ENCODE measurements around the gene CUEDC1.

CUEDC1 gene

DNA sequence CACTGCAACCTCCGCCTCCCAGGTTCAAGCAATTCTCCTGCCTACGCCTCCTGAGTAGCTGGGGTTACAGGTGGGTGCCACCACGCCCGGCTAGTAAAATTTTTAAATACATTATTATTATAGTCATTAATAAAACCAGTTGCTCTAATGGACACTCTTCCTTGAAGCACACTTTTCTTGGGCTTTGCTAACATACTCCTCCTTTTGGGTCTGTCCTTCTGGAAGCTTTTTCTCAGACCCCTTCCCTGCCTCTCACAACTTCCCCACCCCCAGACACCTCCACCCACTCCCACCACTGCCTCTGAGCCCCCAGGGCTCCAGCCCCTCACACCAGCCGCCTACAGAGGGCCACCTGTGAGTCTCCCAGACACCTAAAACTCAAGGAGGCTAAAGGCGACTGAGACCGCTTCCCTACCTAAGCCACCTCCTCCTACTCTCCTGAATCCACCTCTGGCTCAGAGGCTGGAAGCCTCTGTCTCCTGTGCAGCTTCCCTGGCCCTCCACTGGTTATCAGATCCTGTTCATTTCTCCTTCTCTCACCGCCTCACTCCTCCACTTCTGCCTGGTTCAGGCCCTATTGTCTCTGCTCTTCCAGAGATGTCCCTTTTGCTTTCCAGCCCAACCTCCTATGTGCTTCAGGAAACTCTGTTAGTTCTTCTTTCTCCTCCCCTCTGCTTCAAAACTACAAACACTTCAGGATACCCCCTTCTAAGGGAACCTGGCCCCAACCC, 2.1 kb upstream of the CUEDC1 start:
- Mint-ChIP-seq H3K27ac (peak overlapping the region; percentile 20), H3K4me3 (no peak overlapping the region), H3K27me3 (peaks cover 73% of the 10 kb centered on the region in 2 donors)

GRCh38 chr17:57956291-57957119, 1.3 kb upstream of the CUEDC1 start:
- Mint-ChIP-seq H3K4me3 (peak overlapping the region; percentile 71 to 73), H3K9me3 (no peaks in the 10 kb centered on the region), H3K4me1 (peaks cover 17 to 33% of the 10 kb centered on the region in 2 donors), H3K27ac (peak overlapping the region; percentile 47), H3K27me3 (peaks cover 68% of the 10 kb centered on the region in 2 donors), H3K36me3 (no peaks in the 10 kb centered on the region)
- ATAC-seq (replicated peaks) (peak; percentile 78 to 80), DNase-seq (no peak)

More for the DNA sequence above, 2.1 kb upstream of the CUEDC1 start:
- Mint-ChIP-seq H3K4me1 (peaks cover 17 to 33% of the 10 kb centered on the region in 2 donors), H3K9me3 (no peaks in the 10 kb centered on the region), H3K36me3 (no peaks in the 10 kb centered on the region)
- ATAC-seq (replicated peaks) (no peak), DNase-seq (no peak)

DNA sequence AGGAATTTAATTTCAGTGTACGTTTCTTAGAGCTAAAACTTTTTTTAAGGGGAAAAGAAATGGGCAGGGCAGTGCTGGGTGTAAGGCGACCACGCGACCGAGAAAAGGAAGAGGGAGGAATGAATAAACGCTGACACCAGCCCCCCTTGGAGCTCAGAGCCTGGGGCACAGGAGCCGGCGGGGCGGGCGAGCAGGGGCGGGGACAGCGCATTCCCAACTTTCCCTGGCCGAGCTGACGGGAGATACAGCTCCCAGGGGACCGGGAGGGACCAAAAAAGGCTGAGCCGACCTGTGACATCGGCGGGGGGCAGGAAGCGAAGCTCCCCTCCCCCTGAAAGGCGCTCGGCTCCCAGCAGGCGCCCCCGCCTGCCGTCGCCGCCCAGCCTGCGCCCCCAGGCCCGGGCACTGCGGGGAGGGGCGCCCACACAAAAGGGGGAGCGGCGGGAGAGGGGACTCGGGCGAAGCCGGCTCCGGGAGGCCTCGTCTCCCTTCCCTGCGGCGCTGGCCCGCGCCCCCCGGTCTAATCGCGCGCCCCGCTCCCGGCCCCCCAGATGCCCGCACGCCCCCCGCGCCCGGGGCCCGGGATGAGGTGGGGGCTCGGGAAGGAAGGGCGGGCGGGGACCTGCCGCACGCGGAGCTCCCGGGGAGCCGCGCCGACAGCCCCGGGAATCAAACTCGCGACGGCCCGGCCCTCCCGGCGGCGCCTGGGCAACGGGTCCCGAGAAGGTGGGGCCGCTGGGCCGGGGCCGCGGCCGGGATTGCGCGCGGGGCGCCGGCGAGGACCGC, 622 bp downstream of the CUEDC1 start:
- no peaks in the 10 kb centered on the region for H3K9me3 Mint-ChIP-seq
- H3K4me3 Mint-ChIP-seq: peak overlapping the region; percentile 54 to 62
- peaks cover 31 to 50% of the 10 kb centered on the region in 2 donors for H3K4me1 Mint-ChIP-seq
- DNase-seq (no peak), ATAC-seq (replicated peaks) (peak; percentile 2 to 15)
- H3K36me3 Mint-ChIP-seq: no peaks in the 10 kb centered on the region
- peak overlapping the region; percentile 27 for H3K27ac Mint-ChIP-seq
- H3K27me3 Mint-ChIP-seq: peaks cover 51 to 61% of the 10 kb centered on the region in 2 donors

DNA sequence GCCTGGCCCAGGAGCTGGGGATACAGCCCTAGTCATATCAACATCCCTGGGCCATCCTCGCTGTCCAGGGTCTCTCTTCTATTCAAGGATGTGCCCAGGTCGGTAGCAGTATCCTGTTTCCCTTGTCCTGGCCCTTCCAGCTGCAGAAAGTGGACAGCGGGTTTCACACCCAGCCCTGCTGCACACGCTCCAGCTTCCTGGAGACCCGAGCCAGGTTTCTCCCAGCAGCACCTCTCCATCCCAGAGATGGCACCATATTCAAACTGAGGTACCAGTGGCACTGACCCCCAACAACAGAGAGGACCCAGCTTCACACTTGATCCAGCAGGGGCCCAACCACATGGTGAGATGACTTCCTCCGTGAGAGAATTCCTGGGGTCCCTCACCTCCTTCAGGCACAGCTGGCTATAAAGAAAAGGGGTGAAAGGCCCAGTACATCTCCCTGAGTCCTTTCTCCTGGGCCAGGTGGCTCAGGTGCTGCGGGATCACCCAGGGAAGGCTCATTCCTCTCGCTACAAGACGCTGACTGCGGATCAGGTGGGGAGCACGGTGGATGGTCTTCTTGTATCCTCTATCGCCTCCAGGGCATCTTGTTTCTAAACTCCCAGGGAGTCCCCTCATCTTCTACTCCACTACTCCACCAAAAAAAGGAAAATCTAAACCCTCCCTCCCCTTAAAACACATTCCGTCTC, 1.4 kb downstream of the CUEDC1 start:
- peak overlapping the region; percentile 27 for H3K27ac Mint-ChIP-seq
- peak overlapping the region; percentile 54 to 62 for H3K4me3 Mint-ChIP-seq
- H3K9me3 Mint-ChIP-seq: no peaks in the 10 kb centered on the region
- H3K36me3 Mint-ChIP-seq: no peaks in the 10 kb centered on the region
- DNase-seq (no peak), ATAC-seq (replicated peaks) (no peak)
- H3K27me3 Mint-ChIP-seq: peaks cover 45 to 59% of the 10 kb centered on the region in 2 donors
- H3K4me1 Mint-ChIP-seq: peaks cover 35 to 55% of the 10 kb centered on the region in 2 donors

GRCh38 chr17:57953219-57953618, 2.0 kb downstream of the CUEDC1 start:
- H3K9me3 Mint-ChIP-seq: no peaks in the 10 kb centered on the region

GRCh38 chr17:57949649-57950048, 5.6 kb downstream of the CUEDC1 start:
- Mint-ChIP-seq H3K9me3 (no peaks in the 10 kb centered on the region), H3K4me3 (no peak overlapping the region), H3K4me1 (peaks cover 37 to 55% of the 10 kb centered on the region in 2 donors), H3K36me3 (no peaks in the 10 kb centered on the region), H3K27ac (no peak overlapping the region), H3K27me3 (peaks cover 27 to 42% of the 10 kb centered on the region in 2 donors)
- ATAC-seq (replicated peaks): no peak
- DNase-seq: no peak

More at GRCh38 chr17:57953219-57953618, 2.0 kb downstream of the CUEDC1 start:
- Mint-ChIP-seq H3K36me3 (no peaks in the 10 kb centered on the region), H3K4me1 (peaks cover 41 to 61% of the 10 kb centered on the region in 2 donors), H3K4me3 (no peak overlapping the region), H3K27ac (peak overlapping the region; percentile 49), H3K27me3 (peaks cover 45 to 62% of the 10 kb centered on the region in 2 donors)
- ATAC-seq (replicated peaks) (no peak), DNase-seq (no peak)

- no peak for DNase-seq
- ATAC-seq (replicated peaks): peak; percentile 18 to 31
- H3K27me3 Mint-ChIP-seq: peaks cover 25 to 40% of the 10 kb centered on the region in 2 donors
- no peaks in the 10 kb centered on the region for H3K36me3 Mint-ChIP-seq
- H3K4me3 Mint-ChIP-seq: peak overlapping the region in 1 of 2 donors; percentile 23
- H3K27ac Mint-ChIP-seq: peak overlapping the region; percentile 0
- peaks cover 34 to 49% of the 10 kb centered on the region in 2 donors for H3K4me1 Mint-ChIP-seq
- no peaks in the 10 kb centered on the region for H3K9me3 Mint-ChIP-seq
Observed at GRCh38 chr17:57948555-57949420, 6.4 kb downstream of the CUEDC1 start.

DNA sequence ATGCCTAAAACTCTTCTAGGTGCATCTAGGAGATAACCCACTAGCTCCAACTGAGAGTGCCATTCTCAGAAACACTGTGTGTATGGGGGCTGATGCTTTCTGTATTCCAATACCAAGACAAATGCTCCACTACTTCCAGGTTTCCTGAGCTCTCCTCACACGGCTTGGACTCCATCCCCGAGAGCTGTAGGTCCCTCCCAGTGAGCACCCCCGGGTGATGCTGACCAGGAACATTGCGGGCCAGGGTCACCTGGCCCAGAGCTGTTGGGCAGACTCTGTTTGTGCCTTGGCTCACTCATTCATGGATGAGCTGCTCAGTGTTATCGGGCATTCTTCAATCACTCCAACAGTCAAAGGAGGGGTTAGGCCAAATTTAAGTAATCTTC, 7.0 kb downstream of the CUEDC1 start:
- DNase-seq: no peak
- no peak for ATAC-seq (replicated peaks)
- no peak overlapping the region for H3K27ac Mint-ChIP-seq
- peaks cover 38 to 54% of the 10 kb centered on the region in 2 donors for H3K4me1 Mint-ChIP-seq
- no peaks in the 10 kb centered on the region for H3K36me3 Mint-ChIP-seq
- H3K4me3 Mint-ChIP-seq: peak overlapping the region in 1 of 2 donors; percentile 15
- H3K9me3 Mint-ChIP-seq: no peaks in the 10 kb centered on the region
- peaks cover 28 to 40% of the 10 kb centered on the region in 2 donors for H3K27me3 Mint-ChIP-seq

DNA sequence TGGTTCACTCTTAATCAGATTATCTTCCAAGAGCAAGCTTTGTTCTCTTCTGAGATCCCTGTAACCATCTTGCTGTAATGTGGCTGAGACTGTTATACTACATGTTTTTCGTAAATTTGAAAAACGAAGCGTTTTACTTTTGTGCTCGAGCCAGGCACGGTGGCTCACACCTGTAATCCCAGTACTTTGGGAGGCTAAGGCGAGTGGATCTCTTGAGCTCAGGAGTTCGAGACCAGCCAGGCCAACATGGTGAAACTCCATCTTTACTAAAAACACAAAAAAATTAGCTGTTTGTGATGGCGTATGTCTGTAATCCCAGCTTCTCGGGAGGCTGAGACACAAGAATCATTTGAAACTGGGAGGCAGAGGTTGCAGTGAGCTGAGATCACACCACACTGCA, 7.8 kb downstream of the CUEDC1 start:
- Mint-ChIP-seq H3K9me3 (no peaks in the 10 kb centered on the region), H3K4me1 (peaks cover 41 to 58% of the 10 kb centered on the region in 2 donors), H3K4me3 (peak overlapping the region; percentile 73 to 82), H3K36me3 (no peaks in the 10 kb centered on the region), H3K27me3 (peaks cover 32 to 35% of the 10 kb centered on the region in 2 donors), H3K27ac (no peak overlapping the region)
- no peak for DNase-seq
- ATAC-seq (replicated peaks): no peak

GRCh38 chr17:57946798-57947358, 8.3 kb downstream of the CUEDC1 start:
- Mint-ChIP-seq H3K36me3 (no peaks in the 10 kb centered on the region), H3K4me3 (peak overlapping the region; percentile 73 to 82), H3K4me1 (peaks cover 41 to 59% of the 10 kb centered on the region in 2 donors), H3K27me3 (peaks cover 33 to 35% of the 10 kb centered on the region in 2 donors), H3K27ac (no peak overlapping the region), H3K9me3 (no peaks in the 10 kb centered on the region)
- DNase-seq: peak; percentile 68
- ATAC-seq (replicated peaks): peak; percentile 96

- Mint-ChIP-seq H3K27me3 (peaks cover 38 to 39% of the 10 kb centered on the region in 2 donors), H3K4me1 (peaks cover 44 to 63% of the 10 kb centered on the region in 2 donors), H3K27ac (no peak overlapping the region), H3K4me3 (peak overlapping the region; percentile 73 to 82), H3K9me3 (no peaks in the 10 kb centered on the region), H3K36me3 (no peaks in the 10 kb centered on the region)
- ATAC-seq (replicated peaks): peak; percentile 7 to 8
- DNase-seq: no peak
Observed at GRCh38 chr17:57945996-57946797, 9.0 kb downstream of the CUEDC1 start.

DNA sequence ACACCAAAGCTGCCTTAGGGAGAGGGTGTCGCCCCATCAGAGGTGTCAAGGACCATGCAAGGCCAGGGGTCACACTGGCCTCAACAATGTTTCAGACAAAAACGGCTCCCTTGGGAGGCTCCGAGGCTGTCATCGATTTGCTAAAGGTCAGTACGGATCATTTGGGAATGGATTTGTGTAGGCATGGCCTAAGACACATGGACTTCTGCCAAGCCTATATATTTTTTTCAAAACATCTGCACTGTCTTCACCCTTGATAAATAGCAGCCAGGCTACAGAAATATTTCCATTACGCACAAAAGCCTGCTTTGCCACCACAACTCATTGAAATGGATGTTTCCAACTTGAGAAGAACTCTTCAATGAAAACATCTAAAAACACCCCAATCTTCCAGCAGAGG, 10.3 kb downstream of the CUEDC1 start:
- Mint-ChIP-seq H3K4me1 (peaks cover 47 to 65% of the 10 kb centered on the region in 2 donors), H3K36me3 (no peaks in the 10 kb centered on the region), H3K9me3 (no peaks in the 10 kb centered on the region), H3K27me3 (peaks cover 32 to 38% of the 10 kb centered on the region in 2 donors), H3K27ac (no peak overlapping the region), H3K4me3 (no peak overlapping the region)
- DNase-seq: no peak
- no peak for ATAC-seq (replicated peaks)

Data from stimulated activated naive B cell treated with anti-CD40 and anti-IgM and Interleukin-4, amounts not matched to agents 10 μg/mL and 1 μg/mL and 100 μg/mL, for 72 hours (primary cell).